Panc1 (cell line): Measurements from ENCODE around the gene TGFBI. TPM values are rescaled to one million over a fixed set of nuclear protein-coding genes. Genes with fewer than 3 reads are reported as not detected.
A peak's percentile ranks its signal among the peaks of the same experiment; 100 is the strongest.

Experiments
- ATAC-seq: fragments of 200-7000 bp; cut with Tn5 transposase; 2 replicates; pipeline ENCODE4 v1.9.1; 2020; ENCODE audit warnings: mild to moderate bottlenecking, moderate library complexity
- BruUV-seq: library from RNA; stranded (reverse); fragments of 400-500 nt; replicated peaks from 2 replicates; lab custom pipeline; 2021; lab: Mats Ljungman, UMichigan
- CTCF ChIA-PET: fragments of 300-600 bp; sonication (Branson Sonifier 250); formaldehyde crosslinking; loops from one replicate; lab custom pipeline; 2022; ENCODE audit warnings: antibody characterized with exemption; lab: Charles Lee
- POLR2A ChIA-PET: fragments of 300-600 bp; sonication (Branson Sonifier 250); formaldehyde crosslinking; loops from one replicate; lab custom pipeline; 2022; ENCODE audit warnings: antibody characterized with exemption; lab: Charles Lee
- DNase-seq: peaks from one replicate; pipeline ENCODE4 v3.0.0-alpha.2; 2010; ENCODE audit warnings: low read depth, low spot score
- H3K27ac ChIP-seq: 2 replicates; pipeline ENCODE4 v1.5.1; 2011; ENCODE audit warnings: mild to moderate bottlenecking, low read length, inconsistent platforms
- H3K27me3 ChIP-seq: fragments of 200-500 bp; sonication (Bioruptor generic); 2 replicates; pipeline ENCODE4 v1.6.0; 2014; ENCODE audit warnings: low read length, inconsistent platforms; ENCODE audit not compliant: control insufficient read depth, insufficient read depth
- H3K36me3 ChIP-seq: fragments of 200-500 bp; sonication (Bioruptor generic); 2 replicates; pipeline ENCODE4 v1.5.1; 2014; ENCODE audit warnings: inconsistent platforms, mild to moderate bottlenecking, low read length, moderate library complexity; ENCODE audit not compliant: control insufficient read depth, insufficient read depth
- H3K4me1 ChIP-seq: 2 replicates; pipeline ENCODE4 v1.5.1; 2011; ENCODE audit warnings: inconsistent platforms, mild to moderate bottlenecking, low read length, moderate library complexity; ENCODE audit not compliant: control insufficient read depth, insufficient read depth
- H3K4me3 ChIP-seq, 2 experiments: 2 replicates each; pipeline ENCODE4 v1.5.1; 2011 to 2012; ENCODE audit warnings: low read depth in 2 of 2, low read length in 2 of 2, mild to moderate bottlenecking in 2 of 2, inconsistent platforms in 1 of 2, moderate library complexity in 1 of 2
- H3K9me3 ChIP-seq: fragments of 200-500 bp; sonication (Bioruptor generic); 2 replicates; pipeline ENCODE4 v1.5.1; 2014; ENCODE audit warnings: low read depth, mild to moderate bottlenecking, inconsistent platforms, low read length, moderate library complexity; ENCODE audit not compliant: control insufficient read depth, insufficient read depth
- CTCF ChIP-seq: fragments of 450-650 bp; IDR thresholded peaks from 2 replicates; pipeline ENCODE4 v1.5.1; 2017; ENCODE audit warnings: mild to moderate bottlenecking
- POLR2AphosphoS5 ChIP-seq: IDR thresholded peaks from 2 replicates; pipeline ENCODE4 v1.6.1; 2012; ENCODE audit warnings: mild to moderate bottlenecking, low read depth, low read length, moderate library complexity
- REST ChIP-seq, 2 experiments: IDR thresholded peaks; 2 replicates each; pipeline ENCODE4 v1.6.1; 2011 to 2012; ENCODE audit warnings: low read depth in 2 of 2, control low read depth in 1 of 2, low read length in 1 of 2, mild to moderate bottlenecking in 1 of 2, moderate library complexity in 1 of 2; ENCODE audit not compliant: insufficient read depth in 1 of 2
- SIN3A ChIP-seq: IDR thresholded peaks from 2 replicates; pipeline ENCODE4 v1.6.1; 2012; ENCODE audit warnings: low read depth, mild to moderate bottlenecking, low read length, moderate library complexity, borderline replicate concordance; ENCODE audit not compliant: insufficient read depth
- TCF7L2 ChIP-seq: IDR thresholded peaks from 2 replicates; pipeline ENCODE4 v1.6.1; 2011; ENCODE audit warnings: mild to moderate bottlenecking, low read depth, low read length, inconsistent platforms
- in situ Hi-C: cut with HindIII; loops from 2 replicates; pipeline ENCODE4 v1.10.0; 2016; ENCODE audit warnings: low sequenced_read_pairs, low pct_unique_long_range_greater_than_20kb
- intact Hi-C: fragments of 100-400 bp; cut with micrococcal nuclease; formaldehyde crosslinking; loops from one replicate; pipeline ENCODE4 v1.10.0; 2022; ENCODE audit not compliant: unreplicated experiment
- total RNA-seq: library from RNA; stranded (reverse); gene quantifications from one replicate; pipeline ENCODE4 v1.2.1, GENCODE V29; 2021; ENCODE audit not compliant: unreplicated experiment

Gene TGFBI
- total RNA-seq, 1 experiment from 2014 or later: 314 TPM

- DNase-seq (no peak), ATAC-seq (no peak; the same call in 1 of the 2 replicates)
- no peak overlapping the region for H3K4me3 ChIP-seq
- BruUV-seq: no TSS peak
- no peaks in the 10 kb centered on the region for H3K27me3 ChIP-seq
- H3K4me1 ChIP-seq: peaks cover 30% of the 10 kb centered on the region
- in situ Hi-C loops (no loop called here), intact Hi-C loops (no loop called here)
- ChIA-PET POLR2A (interaction anchor here (1.2 kb wide), 1 partner anchor 16 kb away, joined by 5 read pairs; no protein-coding TSS in a partner anchor), CTCF (interaction anchor here (0.7 kb wide), 1 partner anchor 1488 kb away, joined by 3 read pairs; no protein-coding TSS in a partner anchor)
- H3K36me3 ChIP-seq: no peaks in the 10 kb centered on the region; the same call in 1 of the 2 replicates
- H3K27ac ChIP-seq: peak overlapping the region; percentile 52
- TF ChIP-seq REST (IDR thresholded peaks at IDR 0.05; ENCODE audit: insufficient read depth in 1 of 2, low read depth in 2 of 2, low read length in 1 of 2): no peak
- no peak for TF ChIP-seq SIN3A
- TF ChIP-seq POLR2AphosphoS5: no peak
- TF ChIP-seq TCF7L2: no peak
- TF ChIP-seq CTCF: no peak
- H3K9me3 ChIP-seq: no peaks in the 10 kb centered on the region
Measured at GRCh38 chr5:136052692-136053335, 24.0 kb downstream of the TGFBI start.

DNA sequence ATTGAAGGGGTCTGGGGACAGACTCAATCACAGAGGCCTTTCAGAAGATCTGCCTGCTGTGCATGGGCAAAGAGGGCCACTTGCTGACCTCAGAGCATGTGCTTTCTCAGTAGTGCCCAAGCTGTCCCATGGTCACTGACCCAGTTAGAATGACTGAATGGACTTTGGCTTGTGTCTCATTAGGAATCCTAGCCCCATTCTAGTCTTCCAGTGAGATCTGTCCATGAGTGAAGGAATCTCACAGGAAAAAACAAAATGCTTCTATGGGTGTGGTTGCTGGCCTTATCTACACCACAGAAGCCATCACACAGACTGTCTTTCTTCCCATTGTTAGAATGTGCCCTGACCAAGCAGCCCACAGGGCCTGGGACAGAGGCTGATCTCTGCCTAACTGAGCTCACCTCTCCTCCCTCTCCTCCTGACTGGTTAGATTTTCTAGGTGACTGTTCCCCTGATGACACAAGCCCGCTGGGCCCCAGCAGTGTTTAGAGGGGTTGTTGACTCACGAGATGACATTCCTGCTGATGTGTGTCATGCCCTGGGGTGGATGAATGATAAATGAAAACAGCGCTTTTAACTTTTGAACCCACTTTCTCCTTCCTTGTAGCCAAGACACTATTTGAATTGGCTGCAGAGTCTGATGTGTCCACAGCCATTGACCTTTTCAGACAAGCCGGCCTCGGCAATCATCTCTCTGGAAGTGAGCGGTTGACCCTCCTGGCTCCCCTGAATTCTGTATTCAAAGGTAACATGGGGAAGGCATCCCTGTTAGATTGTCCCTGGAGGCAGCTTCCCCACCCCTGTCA is 24.8 kb downstream of the TGFBI start:
- DNase-seq (peak; percentile 89), ATAC-seq (peak; percentile 78)
- CTCF ChIA-PET: no interaction called here
- Histone ChIP-seq H3K4me3 (no peak overlapping the region), H3K4me1 (peaks cover 37% of the 10 kb centered on the region), H3K9me3 (no peaks in the 10 kb centered on the region), H3K36me3 (no peaks in the 10 kb centered on the region; the same call in 1 of the 2 replicates), H3K27me3 (no peaks in the 10 kb centered on the region), H3K27ac (peak overlapping the region; percentile 52)
- no TSS peak for BruUV-seq
- intact Hi-C loops (no loop called here), in situ Hi-C loops (no loop called here)
- TF ChIP-seq POLR2AphosphoS5 (peak; percentile 27; the same call in 1 of the 2 replicates), SIN3A (no peak)
- POLR2A ChIA-PET: interaction anchor here (1.2 kb wide), 1 partner anchor 16 kb away, joined by 5 read pairs; no protein-coding TSS in a partner anchor
